Upper lobe of left lung (tissue), 6 donors: Measurements from ENCODE around the gene AKR1A1. TPM values are rescaled to one million over a fixed set of nuclear protein-coding genes. Genes with fewer than 3 reads are reported as not detected.
"Not testable (repeated sequence)": the region's sequence is repeated elsewhere in the genome, so short reads cannot be mapped to it uniquely, and the experiment has no call there.

Experiments used
- ATAC-seq, 2 donors: fragments of 200-7000 bp; cut with Tn5 transposase; one replicate each; pipeline ENCODE4 v1.9.1; 2022; ENCODE audit warnings: mild to moderate bottlenecking in 2 of 2, moderate library complexity in 2 of 2; ENCODE audit not compliant: low FRiP score in 2 of 2
- DNase-seq, 2 donors: peaks; one replicate each; pipeline ENCODE4 v3.0.0-alpha.2; 2019 to 2020
- H3K27ac ChIP-seq, 4 donors: fragments of 200-600 bp; sonication (generic); one replicate each; pipeline ENCODE4 v1.5.1; 2016 to 2019
- H3K27me3 ChIP-seq, 4 donors: fragments of 200-600 bp; sonication (generic); one replicate each; pipeline ENCODE4 v1.5.1; 2017 to 2019
- H3K36me3 ChIP-seq, 4 donors: fragments of 200-600 bp; sonication (generic); one replicate each; pipeline ENCODE4 v1.5.1; 2016 to 2019
- H3K4me1 ChIP-seq, 4 donors: fragments of 200-600 bp; sonication (generic); one replicate each; pipeline ENCODE4 v1.5.1; 2018 to 2019
- H3K4me3 ChIP-seq, 4 donors: fragments of 200-600 bp; sonication (generic); one replicate each; pipeline ENCODE4 v1.5.1; 2017 to 2019; ENCODE audit warnings: mild to moderate bottlenecking in 2 of 4, moderate library complexity in 1 of 4
- H3K9me3 ChIP-seq, 4 donors: fragments of 200-600 bp; sonication (generic); one replicate each; pipeline ENCODE4 v1.5.1; 2018 to 2019
- CTCF ChIP-seq, 6 experiments: fragments of 450-650 bp in 4 of 6; fragments of 200-600 bp in 2 of 6; sonication (generic) in 2 of 6; IDR thresholded peaks; one replicate each; pipeline ENCODE4 v1.5.1; 2016 to 2019; ENCODE audit warnings: antibody characterized with exemption in 6 of 6
- EP300 ChIP-seq, 4 donors: sonication (generic); formaldehyde crosslinking; IDR thresholded peaks; one replicate each; pipeline ENCODE4 v1.5.1; 2017; ENCODE audit warnings: antibody characterized with exemption in 4 of 4, control low read depth in 2 of 4
- POLR2A ChIP-seq, 4 donors: fragments of 450-650 bp; IDR thresholded peaks; one replicate each; pipeline ENCODE4 v1.5.1; 2016 to 2017; ENCODE audit warnings: antibody characterized with exemption in 4 of 4, mild to moderate bottlenecking in 2 of 4
- POLR2AphosphoS5 ChIP-seq, 2 donors: sonication (generic); formaldehyde crosslinking; IDR thresholded peaks; one replicate each; pipeline ENCODE4 v1.5.1; 2017; ENCODE audit warnings: antibody characterized with exemption in 2 of 2
- WGBS, 2 donors: methylation state at CpG; one replicate each; pipeline ENCODE4 v1.1.5; 2017 to 2018; 5-methylcytosine and 5-hydroxymethylcytosine counted together
- total RNA-seq, 6 donors: library from RNA; depleted of rRNA in 4 of 6; stranded (reverse); fragments of >200 nt in 4 of 6; gene quantifications; one replicate each; pipeline versions ENCODE4 v1.1.0 to v1.2.1, GENCODE V29; 2016 to 2021
- donor health status: DM: no; HTN: no; CAD: no; lungs with moderate emphysema.
- donor health status: DM: no; HTN: yes; CAD: no; lungs with severe emphysema.

The AKR1A1 gene
- total RNA-seq, 6 donors from 2014 or later: 92.1 to 210 (median 107) TPM

DNA sequence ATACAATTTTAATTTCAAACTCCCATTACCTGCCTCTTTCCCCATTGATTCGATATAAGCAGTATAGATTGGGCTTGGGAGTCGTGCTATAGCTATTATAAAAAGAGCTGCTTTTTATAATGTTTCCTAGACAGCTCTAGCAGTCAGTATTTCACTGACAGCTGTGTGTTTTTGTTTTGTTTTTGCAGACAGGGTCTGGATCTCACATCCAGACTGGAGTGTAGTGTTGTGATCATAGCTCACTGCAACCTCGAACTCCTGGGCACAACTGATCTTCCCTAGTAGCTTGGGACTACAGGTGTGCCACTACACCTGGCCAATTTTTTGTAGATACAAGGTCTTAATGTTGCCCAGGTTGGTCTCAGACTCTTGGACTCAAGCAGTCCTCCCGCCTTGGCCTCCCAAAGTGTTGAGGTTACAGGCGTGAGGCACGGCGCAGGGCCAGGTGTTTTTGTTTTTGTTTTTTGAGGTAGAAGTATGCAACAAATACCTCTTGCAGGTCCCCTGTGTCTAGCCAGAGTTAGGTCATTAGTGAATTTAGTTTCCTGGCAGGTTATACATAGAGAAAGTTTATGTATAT is 35.0 kb downstream of the AKR1A1 start:
- peak overlapping the region in 3 of 4 donors; percentile 93 to 95 (median 94) for H3K27ac ChIP-seq

DNA sequence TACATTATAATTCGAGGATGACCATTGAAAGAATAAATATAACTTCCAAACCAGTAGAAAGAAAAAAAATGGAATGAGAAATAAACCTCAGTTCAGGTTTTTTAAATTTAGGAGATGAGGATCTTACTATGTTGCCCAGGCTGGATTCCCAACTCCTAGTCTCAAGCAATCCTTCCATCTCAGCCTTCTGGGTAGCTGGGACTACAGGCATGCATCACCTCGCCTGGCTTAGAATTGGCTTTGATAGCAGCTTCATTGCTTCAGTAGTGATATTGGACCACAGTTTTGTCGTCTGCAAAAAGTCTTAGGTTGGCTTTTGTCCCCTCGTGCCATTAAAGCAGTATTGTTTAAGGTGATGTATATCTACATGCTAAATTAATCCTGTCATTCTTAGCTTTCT is 36.1 kb downstream of the AKR1A1 start:
- Histone ChIP-seq H3K9me3 (no peaks in the 10 kb centered on the region), H3K27me3 (no peaks in the 10 kb centered on the region), H3K4me3 (peak overlapping the region in 1 of 4 donors; percentile 84), H3K27ac (peak overlapping the region in 1 of 4 donors; percentile 94), H3K36me3 (peaks cover 0 to 6% (median under 1%) of the 10 kb centered on the region in 4 donors), H3K4me1 (peaks cover 27 to 37% (median 35%) of the 10 kb centered on the region in 4 donors)
- DNase-seq (no peak), ATAC-seq (no peak)
- TF ChIP-seq EP300 (IDR thresholded peaks at IDR 0.05) (no peak), CTCF (IDR thresholded peaks at IDR 0.05) (no peak), POLR2AphosphoS5 (IDR thresholded peaks at IDR 0.05) (no peak), POLR2A (IDR thresholded peaks at IDR 0.05) (no peak)
- 75 to 77% methylated on average over 4 of the region's 4 CpGs for WGBS, 2 donors

More for the DNA sequence above, 35.0 kb downstream of the AKR1A1 start:
- H3K4me1 ChIP-seq: peaks cover 24 to 37% (median 35%) of the 10 kb centered on the region in 4 donors
- H3K27me3 ChIP-seq: no peaks in the 10 kb centered on the region
- peak overlapping the region; percentile 84 to 100 (median 87) for H3K4me3 ChIP-seq
- WGBS, 2 donors: 35 to 36% methylated on average over 7 of the region's 7 CpGs
- no peak for ATAC-seq
- TF ChIP-seq POLR2AphosphoS5 (IDR thresholded peaks at IDR 0.05): no peak
- no peak for TF ChIP-seq POLR2A (IDR thresholded peaks at IDR 0.05)
- TF ChIP-seq EP300 (IDR thresholded peaks at IDR 0.05): no peak
- no peak for TF ChIP-seq CTCF (IDR thresholded peaks at IDR 0.05)
- no peaks in the 10 kb centered on the region for H3K36me3 ChIP-seq
- H3K9me3 ChIP-seq: no peaks in the 10 kb centered on the region
- no peak for DNase-seq

- H3K9me3 ChIP-seq: no peaks in the 10 kb centered on the region
- H3K27me3 ChIP-seq: no peaks in the 10 kb centered on the region
- TF ChIP-seq POLR2AphosphoS5 (IDR thresholded peaks at IDR 0.05) (no peak), CTCF (IDR thresholded peaks at IDR 0.05) (no peak), EP300 (IDR thresholded peaks at IDR 0.05) (no peak), POLR2A (IDR thresholded peaks at IDR 0.05) (no peak)
- H3K4me1 ChIP-seq: peaks cover 21 to 30% (median 27%) of the 10 kb centered on the region in 4 donors
- 50 to 57% methylated on average over 1 of the region's 1 CpG for WGBS, 2 donors
- no peak overlapping the region for H3K27ac ChIP-seq
- DNase-seq (no peak), ATAC-seq (no peak)
- peaks cover 0 to 37% (median 10%) of the 10 kb centered on the region in 4 donors for H3K36me3 ChIP-seq
- peak overlapping the region in 1 of 4 donors; percentile 18 for H3K4me3 ChIP-seq
Observed at GRCh38 chr1:45589861-45590260, 39.2 kb downstream of the AKR1A1 start.

DNA sequence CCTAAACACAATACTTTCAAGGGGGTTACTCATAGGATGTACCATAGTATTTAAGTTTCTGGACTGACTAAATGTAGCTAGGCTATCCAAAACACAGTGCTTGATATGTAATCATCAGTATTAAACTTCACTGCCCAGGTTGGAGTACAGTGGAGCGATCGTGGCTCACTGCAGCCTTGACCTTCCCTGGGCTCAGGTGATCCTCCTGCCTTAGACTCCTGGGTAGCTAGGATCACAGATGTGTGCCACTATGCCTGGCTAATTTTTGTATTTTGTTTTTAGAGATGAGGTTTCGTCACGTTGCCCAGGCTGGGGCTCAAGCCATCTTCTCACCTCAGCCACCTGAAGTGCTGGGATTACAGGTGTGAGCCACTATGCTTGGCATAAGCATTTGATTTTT is 43.8 kb downstream of the AKR1A1 start:
- DNase-seq (no peak), ATAC-seq (no peak)
- TF ChIP-seq EP300 (IDR thresholded peaks at IDR 0.05): no peak
- peaks cover 0 to 56% (median 10%) of the 10 kb centered on the region in 4 donors for H3K36me3 ChIP-seq
- no peaks in the 10 kb centered on the region for H3K9me3 ChIP-seq
- H3K4me1 ChIP-seq: peaks cover 0 to 7% (median 4%) of the 10 kb centered on the region in 4 donors
- no peak overlapping the region for H3K27ac ChIP-seq
- H3K4me3 ChIP-seq: no peak overlapping the region
- 91 to 94% methylated on average over 4 of the region's 4 CpGs for WGBS, 2 donors
- H3K27me3 ChIP-seq: no peaks in the 10 kb centered on the region

- peaks cover 0 to 51% (median 9%) of the 10 kb centered on the region in 4 donors for H3K36me3 ChIP-seq
- not testable (repeated sequence) for H3K27ac ChIP-seq
Observed at GRCh38 chr1:45596765-45597164, 46.1 kb downstream of the AKR1A1 start.

GRCh38 chr1:45604239-45604638 is 53.6 kb downstream of the AKR1A1 start:
- DNase-seq (no peak), ATAC-seq (no peak)
- WGBS, 2 donors: 94 to 95% methylated on average over 2 of the region's 2 CpGs
- no peaks in the 10 kb centered on the region for H3K27me3 ChIP-seq
- H3K4me1 ChIP-seq: peaks cover 0 to 9% (median 9%) of the 10 kb centered on the region in 4 donors
- no peak for TF ChIP-seq EP300 (IDR thresholded peaks at IDR 0.05)
- TF ChIP-seq POLR2A (IDR thresholded peaks at IDR 0.05): no peak
- TF ChIP-seq CTCF (IDR thresholded peaks at IDR 0.05): no peak
- TF ChIP-seq POLR2AphosphoS5 (IDR thresholded peaks at IDR 0.05): no peak
- H3K27ac ChIP-seq: no peak overlapping the region
- H3K36me3 ChIP-seq: peaks cover 0 to 45% (median 14%) of the 10 kb centered on the region in 4 donors
- no peak overlapping the region for H3K4me3 ChIP-seq
- H3K9me3 ChIP-seq: no peaks in the 10 kb centered on the region

More at GRCh38 chr1:45596765-45597164, 46.1 kb downstream of the AKR1A1 start:
- not testable (repeated sequence) for ATAC-seq, H3K4me1 ChIP-seq, H3K4me3 ChIP-seq, DNase-seq, H3K27me3 ChIP-seq, H3K9me3 ChIP-seq
- 91 to 95% methylated on average over 7 to 8 of the region's 8 CpGs for WGBS, 2 donors
